IMR-90 (cell line): ENCODE measurements around the gene NAP1L1. TPM values are rescaled to one million over a fixed set of nuclear protein-coding genes. Genes with fewer than 3 reads are reported as not detected.

Source experiments
- ATAC-seq: fragments of 200-7000 bp; cut with Tn5 transposase; 2 replicates; pipeline ENCODE4 v1.9.1; 2020; ENCODE audit warnings: low read depth, mild to moderate bottlenecking, moderate library complexity
- BruUV-seq: library from RNA; stranded (reverse); fragments of 400-500 nt; replicated peaks from 2 replicates; lab custom pipeline; 2021; lab: Mats Ljungman, UMichigan
- CTCF ChIA-PET: fragments of 300-600 bp; formaldehyde crosslinking; extraction: SDS; loops from one replicate; lab custom pipeline; 2021; ENCODE audit warnings: antibody characterized with exemption; lab: Yijun Ruan, JAX
- POLR2A ChIA-PET: fragments of 300-600 bp; sonication (Branson Sonifier 250); formaldehyde crosslinking; loops from one replicate; lab custom pipeline; 2022; ENCODE audit warnings: antibody characterized with exemption; ENCODE audit not compliant: unreplicated experiment; lab: Charles Lee
- DNase-seq: peaks from one replicate; pipeline ENCODE4 v3.0.0; 2013
- H2AFZ ChIP-seq: replicated peaks from 2 replicates; pipeline ENCODE3; 2013; ENCODE audit warnings: low read length, mild to moderate bottlenecking; ENCODE audit not compliant: poor library complexity
- H2AK5ac ChIP-seq: 2 replicates; pipeline ENCODE4 v1.6.1; 2013; ENCODE audit warnings: low read depth, low read length, inconsistent platforms
- H2AK9ac ChIP-seq: replicated peaks from 2 replicates; pipeline ENCODE3; 2013; ENCODE audit warnings: mild to moderate bottlenecking, low read depth, low read length, moderate library complexity; ENCODE audit not compliant: poor library complexity
- H2BK120ac ChIP-seq: 2 replicates; pipeline ENCODE4 v1.6.1; 2013; ENCODE audit warnings: low read depth, low read length, inconsistent platforms
- H2BK15ac ChIP-seq: 3 replicates; pipeline ENCODE4 v1.6.1; 2013; ENCODE audit warnings: low read depth, low read length, inconsistent platforms
- H2BK20ac ChIP-seq: 2 replicates; pipeline ENCODE4 v1.6.1; 2013; ENCODE audit warnings: low read depth, mild to moderate bottlenecking, inconsistent platforms, low read length, moderate library complexity
- H2BK5ac ChIP-seq: 2 replicates; pipeline ENCODE4 v1.6.1; 2013; ENCODE audit warnings: mild to moderate bottlenecking, low read depth, low read length, inconsistent platforms; ENCODE audit not compliant: poor library complexity, severe bottlenecking
- H3K14ac ChIP-seq: replicated peaks from 2 replicates; pipeline ENCODE4 v1.6.1; 2013; ENCODE audit warnings: low read depth, low read length, inconsistent platforms
- H3K18ac ChIP-seq: 2 replicates; pipeline ENCODE4 v1.6.1; 2013; ENCODE audit warnings: low read depth, low read length, control low read depth
- H3K23ac ChIP-seq: 2 replicates; pipeline ENCODE4 v1.6.1; 2013; ENCODE audit warnings: low read depth, low read length, inconsistent platforms
- H3K27ac ChIP-seq: 2 replicates; pipeline ENCODE4 v1.5.1; 2013; ENCODE audit warnings: mild to moderate bottlenecking, control low read depth, low read length; ENCODE audit not compliant: insufficient read depth
- H3K27me3 ChIP-seq: 2 replicates; pipeline ENCODE4 v1.6.1; 2013; ENCODE audit warnings: low read length; ENCODE audit not compliant: control insufficient read depth, insufficient read depth
- H3K36me3 ChIP-seq: 2 replicates; pipeline ENCODE4 v1.6.1; 2013; ENCODE audit warnings: low read length, mixed read lengths; ENCODE audit not compliant: control insufficient read depth, insufficient read depth
- H3K4ac ChIP-seq: 2 replicates; pipeline ENCODE4 v1.6.1; 2013; ENCODE audit warnings: low read depth, low read length, inconsistent platforms
- H3K4me1 ChIP-seq: 2 replicates; pipeline ENCODE4 v1.6.1; 2013; ENCODE audit warnings: low read length, mixed read lengths; ENCODE audit not compliant: control insufficient read depth, insufficient read depth
- H3K4me2 ChIP-seq: 2 replicates; pipeline ENCODE4 v1.6.1; 2013; ENCODE audit warnings: low read depth, mild to moderate bottlenecking, control low read depth, low read length, moderate library complexity
- H3K4me3 ChIP-seq: 2 replicates; pipeline ENCODE4 v1.5.1; 2013; ENCODE audit warnings: low read depth, mild to moderate bottlenecking, control low read depth, low read length, moderate library complexity; ENCODE audit not compliant: insufficient read depth
- H3K56ac ChIP-seq: 2 replicates; pipeline ENCODE4 v1.6.1; 2013; ENCODE audit warnings: low read length, inconsistent platforms; ENCODE audit not compliant: insufficient read depth; ENCODE audit errors: extremely low read depth
- H3K79me1 ChIP-seq, 2 experiments: 2 replicates each; pipeline ENCODE4 v1.6.1; 2013; ENCODE audit warnings: low read length in 2 of 2, inconsistent platforms in 1 of 2, low read depth in 1 of 2
- H3K9ac ChIP-seq: 2 replicates; pipeline ENCODE4 v1.6.1; 2013; ENCODE audit warnings: low read depth, low read length, control low read depth
- H3K9me1 ChIP-seq: 2 replicates; pipeline ENCODE4 v1.6.1; 2013; ENCODE audit warnings: low read length, inconsistent platforms; ENCODE audit not compliant: insufficient read depth
- H3K9me3 ChIP-seq: 2 replicates; pipeline ENCODE4 v1.6.1; 2013; ENCODE audit warnings: low read length; ENCODE audit not compliant: control insufficient read depth, insufficient read depth
- H4K20me1 ChIP-seq: 2 replicates; pipeline ENCODE4 v1.6.1; 2013; ENCODE audit warnings: low read length, inconsistent platforms; ENCODE audit not compliant: insufficient read depth
- H4K5ac ChIP-seq: 2 replicates; pipeline ENCODE4 v1.6.1; 2013; ENCODE audit warnings: mild to moderate bottlenecking, low read depth, low read length, control low read depth
- H4K8ac ChIP-seq, 2 experiments: 2 replicates each; pipeline ENCODE4 v1.6.1; 2013; ENCODE audit warnings: low read depth in 2 of 2, low read length in 2 of 2, control low read depth in 1 of 2, inconsistent platforms in 1 of 2
- H4K91ac ChIP-seq: 2 replicates; pipeline ENCODE4 v1.6.1; 2013; ENCODE audit warnings: low read depth, low read length, inconsistent platforms; ENCODE audit not compliant: insufficient read depth
- BHLHE40 ChIP-seq: fragments of 150-350 bp; IDR thresholded peaks from 2 replicates; pipeline ENCODE4 v1.6.1; 2016; ENCODE audit warnings: mild to moderate bottlenecking, low read depth, low read length
- CEBPB ChIP-seq: IDR thresholded peaks from 2 replicates; pipeline ENCODE4 v1.6.1; 2012; ENCODE audit warnings: low read depth, low read length, improper control_type of control experiment
- CHD1 ChIP-seq: IDR thresholded peaks from 2 replicates; pipeline ENCODE4 v1.6.1; 2012; ENCODE audit warnings: low read depth, low read length, improper control_type of control experiment
- FOS ChIP-seq: fragments of 150-350 bp; IDR thresholded peaks from 2 replicates; pipeline ENCODE4 v1.6.1; 2016; ENCODE audit warnings: low read depth, low read length
- MAFK ChIP-seq: IDR thresholded peaks from 2 replicates; pipeline ENCODE4 v1.6.1; 2012; ENCODE audit warnings: low read depth, low read length, improper control_type of control experiment
- MAZ ChIP-seq: IDR thresholded peaks from 2 replicates; pipeline ENCODE4 v1.6.1; 2012; ENCODE audit warnings: low read depth, mild to moderate bottlenecking, low read length, improper control_type of control experiment, moderate library complexity, borderline replicate concordance
- MXI1 ChIP-seq: IDR thresholded peaks from 2 replicates; pipeline ENCODE4 v1.6.1; 2012; ENCODE audit warnings: low read depth, mild to moderate bottlenecking, low read length, moderate library complexity, borderline replicate concordance
- NFE2L2 ChIP-seq: fragments of 150-350 bp; IDR thresholded peaks from 2 replicates; pipeline ENCODE4 v1.6.1; 2016; ENCODE audit warnings: low read depth, mild to moderate bottlenecking, low read length
- POLR2A ChIP-seq: IDR thresholded peaks from 2 replicates; pipeline ENCODE4 v1.6.1; 2012; ENCODE audit warnings: mild to moderate bottlenecking, low read depth, low read length
- RAD21 ChIP-seq: IDR thresholded peaks from 2 replicates; pipeline ENCODE4 v1.6.1; 2012; ENCODE audit warnings: low read length, improper control_type of control experiment
- RCOR1 ChIP-seq: IDR thresholded peaks from 2 replicates; pipeline ENCODE4 v1.6.1; 2012; ENCODE audit warnings: mild to moderate bottlenecking, low read length, improper control_type of control experiment; ENCODE audit not compliant: insufficient replicate concordance
- RFX5 ChIP-seq: IDR thresholded peaks from 2 replicates; pipeline ENCODE4 v1.8.0; 2012; ENCODE audit warnings: low read depth, mild to moderate bottlenecking, low read length, moderate library complexity
- WGBS, 2 experiments: methylation state at CpG; one replicate each; pipeline versions ENCODE4 v1.1.5 to v1.1.7; 2013; ENCODE audit warnings: missing lambda C conversion rate in 2 of 2; ENCODE audit not compliant: insufficient read length in 1 of 2; ENCODE audit errors: extremely low coverage in 2 of 2; 5-methylcytosine and 5-hydroxymethylcytosine counted together
- dilution Hi-C: fragments of 300-500 bp; cut with HindIII; formaldehyde crosslinking; loops from one replicate; pipeline ENCODE4 v1.14.3; 2018; ENCODE audit warnings: low sequenced_read_pairs; ENCODE audit not compliant: unreplicated experiment
- in situ Hi-C: fragments of 300-500 bp; cut with MboI; formaldehyde crosslinking; loops from 3 replicates; pipeline ENCODE4 v1.14.3; 2019; ENCODE audit warnings: low sequenced_read_pairs, inconsistent platforms, mixed read lengths
- intact Hi-C: fragments of 100-400 bp; cut with micrococcal nuclease; formaldehyde crosslinking; loops from 2 replicates; pipeline ENCODE4 v1.10.0; 2022
- polyA plus RNA-seq, 3 experiments: library from polyadenylated mRNA; depleted of rRNA; stranded (reverse); fragments of >200 nt; gene quantifications; 2 replicates each; pipeline ENCODE4 v1.2.3, GENCODE V29; 2012; ENCODE audit warnings: low replicate concordance in 1 of 3
- total RNA-seq: library from RNA; depleted of rRNA; stranded (reverse); fragments of >200 nt; gene quantifications from 2 replicates; pipeline ENCODE4 v1.2.3, GENCODE V29; 2012
- TF ChIP-seq, protein P1 (sequence below): fragments of 150-350 bp; IDR thresholded peaks from 2 replicates; pipeline ENCODE4 v1.6.1; 2016; ENCODE audit warnings: low read depth, mild to moderate bottlenecking, low read length, moderate library complexity, borderline replicate concordance

Gene NAP1L1
- total and polyA plus RNA-seq, 2 of the 4 experiments (the other 2 are of a cell fraction): 86.4 to 200 TPM

DNA sequence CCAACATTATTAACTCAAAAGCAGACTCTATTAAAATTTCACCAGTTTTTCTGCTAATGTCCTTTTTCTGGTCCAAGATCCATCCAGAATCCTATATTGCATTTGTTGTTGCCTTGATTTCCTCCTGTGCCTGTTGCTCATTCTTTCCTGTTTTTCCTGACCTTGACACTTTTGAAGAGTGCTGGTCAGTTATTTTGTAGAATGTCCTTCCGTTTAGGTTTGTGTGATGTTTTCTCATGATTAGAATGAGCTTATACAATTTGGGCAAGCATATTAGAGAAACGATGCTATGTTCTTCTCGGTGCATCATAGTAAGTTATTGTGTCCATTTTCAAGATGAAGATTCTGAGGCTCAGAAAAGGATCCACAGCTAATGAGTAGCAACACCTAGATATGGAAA is 86.8 kb downstream of the NAP1L1 start:
- 100% methylated on average over 2 of the region's 3 CpGs; no CpG with 5 or more reads in 1 of the 2 experiments for WGBS, 2 experiments
- dilution Hi-C loops: no loop called here
- POLR2A ChIA-PET: no interaction called here
- Histone ChIP-seq H3K18ac (peak overlapping the region; percentile 41; the same call in 1 of the 2 replicates), H4K91ac (0 out of 2 replicates have a peak overlapping the region, but pooled peaks have one; percentile 29), H3K79me1 (no peaks in the 10 kb centered on the region), H4K8ac (0 out of 4 replicates have a peak overlapping the region, but pooled peaks of 1 of the 2 experiments have one; percentile 40), H2AK9ac (no peak overlapping the region), H3K4me1 (peaks cover 6% of the 10 kb centered on the region), H3K4ac (peak overlapping the region; percentile 27; the same call in 1 of the 2 replicates), H2BK120ac (peak overlapping the region; percentile 50), H4K5ac (no peak overlapping the region), H3K9me3 (no peaks in the 10 kb centered on the region), H3K36me3 (no peaks in the 10 kb centered on the region), H2AFZ (no peak overlapping the region), H2AK5ac (peak overlapping the region; percentile 67), H4K20me1 (no peaks in the 10 kb centered on the region), H3K4me3 (no peak overlapping the region), H3K9ac (no peak overlapping the region), H3K14ac (0 out of 2 replicates have a peak overlapping the region, but pooled peaks have one; percentile 16), H3K56ac (no peak overlapping the region), H3K27me3 (no peaks in the 10 kb centered on the region), H3K4me2 (no peak overlapping the region), H2BK15ac (peak overlapping the region; percentile 45; the same call in 1 of the 3 replicates), H3K27ac (no peak overlapping the region), H3K9me1 (no peaks in the 10 kb centered on the region; the same call in 1 of the 2 replicates), H3K23ac (no peak overlapping the region), H2BK20ac (peak overlapping the region; percentile 22), H2BK5ac (peak overlapping the region; percentile 16)
- CTCF ChIA-PET: interaction anchor here (0.6 kb wide), 1 partner anchor 469 kb away, joined by 3 read pairs; no protein-coding TSS in a partner anchor
- no TSS peak for BruUV-seq
- no peak for TF ChIP-seq RAD21
- TF ChIP-seq MAZ: no peak
- TF ChIP-seq FOS: no peak
- no peak for TF ChIP-seq NFE2L2
- TF ChIP-seq, protein P1, sequence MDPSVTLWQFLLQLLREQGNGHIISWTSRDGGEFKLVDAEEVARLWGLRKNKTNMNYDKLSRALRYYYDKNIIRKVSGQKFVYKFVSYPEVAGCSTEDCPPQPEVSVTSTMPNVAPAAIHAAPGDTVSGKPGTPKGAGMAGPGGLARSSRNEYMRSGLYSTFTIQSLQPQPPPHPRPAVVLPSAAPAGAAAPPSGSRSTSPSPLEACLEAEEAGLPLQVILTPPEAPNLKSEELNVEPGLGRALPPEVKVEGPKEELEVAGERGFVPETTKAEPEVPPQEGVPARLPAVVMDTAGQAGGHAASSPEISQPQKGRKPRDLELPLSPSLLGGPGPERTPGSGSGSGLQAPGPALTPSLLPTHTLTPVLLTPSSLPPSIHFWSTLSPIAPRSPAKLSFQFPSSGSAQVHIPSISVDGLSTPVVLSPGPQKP: no peak
- no peak for TF ChIP-seq CHD1
- TF ChIP-seq POLR2A: no peak
- no peak for TF ChIP-seq RFX5
- TF ChIP-seq BHLHE40: no peak
- no peak for TF ChIP-seq CEBPB
- TF ChIP-seq MXI1: no peak
- TF ChIP-seq RCOR1: no peak
- TF ChIP-seq MAFK: no peak
- ATAC-seq: no peak
- in situ Hi-C loops: no loop called here
- DNase-seq: no peak
- intact Hi-C loops: no loop called here
